ENCODE data around the gene PFN3.

PFN3 gene

GRCh38 chr5:177389241-177390169 is 11.0 kb downstream of the PFN3 start:
- 44 to 68% methylated on average over 19 of the region's 21 CpGs for WGBS, 2 experiments (ENCODE audit: insufficient coverage in 2 of 2)
- Histone ChIP-seq H3K4me3 (ENCODE audit: extremely low read depth, insufficient read depth, low read length, poor library complexity, severe bottlenecking) (no peak overlapping the region), H3K4me1 (ENCODE audit: control insufficient read depth, insufficient read depth, low read length, poor library complexity, severe bottlenecking) (peaks cover 16% of the 10 kb centered on the region), H3K9me3 (ENCODE audit: control insufficient read depth, low read length) (no peaks in the 10 kb centered on the region), H3K27ac (ENCODE audit: low read depth, low read length, severe bottlenecking) (peak overlapping the region; percentile 84), H3K36me3 (ENCODE audit: control insufficient read depth, insufficient read depth, low read length) (no peaks in the 10 kb centered on the region)

GRCh38 chr5:177388521-177389052 is 11.9 kb downstream of the PFN3 start:
- H3K27ac ChIP-seq (ENCODE audit: low read depth, low read length, severe bottlenecking), result peak overlapping the region; percentile 84
- no peaks in the 10 kb centered on the region for H3K9me3 ChIP-seq (ENCODE audit: control insufficient read depth, low read length)
- H3K36me3 ChIP-seq (ENCODE audit: control insufficient read depth, insufficient read depth, low read length), result no peaks in the 10 kb centered on the region
- no peak overlapping the region for H3K4me3 ChIP-seq (ENCODE audit: extremely low read depth, insufficient read depth, low read length, poor library complexity, severe bottlenecking)
- WGBS, 2 experiments (ENCODE audit: insufficient coverage in 2 of 2), result 90 to 94% methylated on average over 7 to 9 of the region's 10 CpGs
- H3K4me1 ChIP-seq (ENCODE audit: control insufficient read depth, insufficient read depth, low read length, poor library complexity, severe bottlenecking), result peaks cover 16% of the 10 kb centered on the region

GRCh38 chr5:177387405-177387804 is 13.1 kb downstream of the PFN3 start:
- Histone ChIP-seq H3K27ac (ENCODE audit: low read depth, low read length, severe bottlenecking) (no peak overlapping the region), H3K9me3 (ENCODE audit: control insufficient read depth, low read length) (no peaks in the 10 kb centered on the region), H3K4me1 (ENCODE audit: control insufficient read depth, insufficient read depth, low read length, poor library complexity, severe bottlenecking) (peaks cover 16% of the 10 kb centered on the region), H3K36me3 (ENCODE audit: control insufficient read depth, insufficient read depth, low read length) (no peaks in the 10 kb centered on the region), H3K4me3 (ENCODE audit: extremely low read depth, insufficient read depth, low read length, poor library complexity, severe bottlenecking) (no peak overlapping the region)
- WGBS, 2 experiments (ENCODE audit: insufficient coverage in 2 of 2), result 94 to 98% methylated on average over 13 to 14 of the region's 14 CpGs

GRCh38 chr5:177386542-177386941 is 13.9 kb downstream of the PFN3 start:
- 87 to 93% methylated on average over 7 to 8 of the region's 8 CpGs for WGBS, 2 experiments (ENCODE audit: insufficient coverage in 2 of 2)
- H3K4me1 ChIP-seq (ENCODE audit: control insufficient read depth, insufficient read depth, low read length, poor library complexity, severe bottlenecking), result peaks cover 16% of the 10 kb centered on the region
- no peaks in the 10 kb centered on the region for H3K9me3 ChIP-seq (ENCODE audit: control insufficient read depth, low read length)

DNA sequence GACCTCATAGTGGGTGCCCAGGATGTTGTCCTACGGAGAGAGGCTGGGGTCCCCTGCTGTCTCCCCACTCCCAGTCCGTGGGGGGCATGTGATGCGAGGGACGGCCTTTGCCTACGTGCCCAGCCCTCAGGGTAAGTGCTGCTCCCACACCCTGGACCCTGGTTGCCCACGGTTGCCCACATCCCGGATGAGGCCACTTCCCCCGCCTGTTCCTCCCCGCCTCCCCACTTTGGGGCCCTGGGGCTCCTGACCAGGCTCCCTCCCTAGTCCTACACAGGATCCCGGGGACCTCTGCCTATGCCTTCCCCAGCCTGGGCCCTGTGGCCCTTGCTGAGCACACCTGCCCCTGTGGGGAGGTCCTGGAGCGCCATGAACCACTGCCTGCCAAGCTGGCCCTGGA is 14.7 kb downstream of the PFN3 start:
- H3K36me3 ChIP-seq (ENCODE audit: control insufficient read depth, insufficient read depth, low read length), result no peaks in the 10 kb centered on the region
- no peak overlapping the region for H3K4me3 ChIP-seq (ENCODE audit: extremely low read depth, insufficient read depth, low read length, poor library complexity, severe bottlenecking)
- 81 to 83% methylated on average over 10 of the region's 11 CpGs for WGBS, 2 experiments (ENCODE audit: insufficient coverage in 2 of 2)

More at GRCh38 chr5:177386542-177386941, 13.9 kb downstream of the PFN3 start:
- Histone ChIP-seq H3K27ac (ENCODE audit: low read depth, low read length, severe bottlenecking) (no peak overlapping the region), H3K4me3 (ENCODE audit: extremely low read depth, insufficient read depth, low read length, poor library complexity, severe bottlenecking) (no peak overlapping the region), H3K36me3 (ENCODE audit: control insufficient read depth, insufficient read depth, low read length) (no peaks in the 10 kb centered on the region)

DNA sequence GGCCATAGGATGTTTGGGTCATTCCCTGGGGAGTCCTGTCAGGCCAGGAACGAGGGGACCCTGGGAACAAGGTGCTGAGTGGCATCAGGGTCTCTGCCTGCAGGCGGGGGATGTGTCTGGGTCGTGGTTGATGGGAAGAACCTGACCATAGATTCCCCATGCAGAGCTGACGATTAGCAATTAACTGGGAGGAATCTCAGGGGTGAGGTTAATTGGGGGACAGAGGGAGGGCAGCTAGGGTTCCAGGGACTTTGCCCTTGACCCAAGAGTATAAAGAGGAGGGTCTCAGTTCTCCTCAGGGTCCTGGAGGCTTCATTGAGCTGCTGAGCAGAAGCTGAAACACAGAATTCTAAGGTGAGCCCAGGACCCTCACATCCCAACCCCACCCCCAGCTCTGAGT is 16.3 kb downstream of the PFN3 start, which contains the start of gene SLC34A1:
Gene SLC34A1 (plus strand): TSS at position 301 of the 400 bp plus-strand sequence. CDS start 1,308 bp downstream, outside the sequence.
- Histone ChIP-seq H3K4me3 (ENCODE audit: extremely low read depth, insufficient read depth, low read length, poor library complexity, severe bottlenecking) (no peak within 1 kb of the TSS), H3K36me3 (ENCODE audit: control insufficient read depth, insufficient read depth, low read length) (no peaks in the 10 kb centered on the region), H3K4me1 (ENCODE audit: control insufficient read depth, insufficient read depth, low read length, poor library complexity, severe bottlenecking) (peaks cover 12% of the 10 kb centered on the region), H3K27ac (ENCODE audit: low read depth, low read length, severe bottlenecking) (no peak within 1 kb of the TSS), H3K9me3 (ENCODE audit: control insufficient read depth, low read length) (no peaks in the 10 kb centered on the region)
- 85 to 94% methylated on average over 2 to 4 of the region's 4 CpGs for WGBS, 2 experiments (ENCODE audit: insufficient coverage in 2 of 2)

More for the DNA sequence above, 14.7 kb downstream of the PFN3 start:
- no peaks in the 10 kb centered on the region for H3K9me3 ChIP-seq (ENCODE audit: control insufficient read depth, low read length)
- H3K27ac ChIP-seq (ENCODE audit: low read depth, low read length, severe bottlenecking), result no peak overlapping the region
- H3K4me1 ChIP-seq (ENCODE audit: control insufficient read depth, insufficient read depth, low read length, poor library complexity, severe bottlenecking), result peaks cover 20% of the 10 kb centered on the region

- H3K4me3 ChIP-seq (ENCODE audit: extremely low read depth, insufficient read depth, low read length, poor library complexity, severe bottlenecking), result no peak overlapping the region
- H3K36me3 ChIP-seq (ENCODE audit: control insufficient read depth, insufficient read depth, low read length), result no peaks in the 10 kb centered on the region
- H3K27ac ChIP-seq (ENCODE audit: low read depth, low read length, severe bottlenecking), result no peak overlapping the region
- WGBS, 2 experiments (ENCODE audit: insufficient coverage in 2 of 2), result 86 to 88% methylated on average over 6 to 7 of the region's 9 CpGs
- H3K4me1 ChIP-seq (ENCODE audit: control insufficient read depth, insufficient read depth, low read length, poor library complexity, severe bottlenecking), result peaks cover 4% of the 10 kb centered on the region
- H3K9me3 ChIP-seq (ENCODE audit: control insufficient read depth, low read length), result no peaks in the 10 kb centered on the region
These were observed 17.3 kb downstream of the PFN3 start for GRCh38 chr5:177383181-177383580.

- 74 to 96% methylated on average over 5 to 9 of the region's 11 CpGs for WGBS, 2 experiments (ENCODE audit: insufficient coverage in 2 of 2)
- H3K27ac ChIP-seq (ENCODE audit: low read depth, low read length, severe bottlenecking), result no peak overlapping the region
- peaks cover 4% of the 10 kb centered on the region for H3K4me1 ChIP-seq (ENCODE audit: control insufficient read depth, insufficient read depth, low read length, poor library complexity, severe bottlenecking)
- no peak overlapping the region for H3K4me3 ChIP-seq (ENCODE audit: extremely low read depth, insufficient read depth, low read length, poor library complexity, severe bottlenecking)
- no peaks in the 10 kb centered on the region for H3K9me3 ChIP-seq (ENCODE audit: control insufficient read depth, low read length)
- H3K36me3 ChIP-seq (ENCODE audit: control insufficient read depth, insufficient read depth, low read length), result no peaks in the 10 kb centered on the region
These were observed 17.9 kb downstream of the PFN3 start for GRCh38 chr5:177382423-177383029.

- Histone ChIP-seq H3K4me1 (ENCODE audit: control insufficient read depth, insufficient read depth, low read length, poor library complexity, severe bottlenecking) (peaks cover 4% of the 10 kb centered on the region), H3K9me3 (ENCODE audit: control insufficient read depth, low read length) (no peaks in the 10 kb centered on the region), H3K36me3 (ENCODE audit: control insufficient read depth, insufficient read depth, low read length) (no peaks in the 10 kb centered on the region), H3K27ac (ENCODE audit: low read depth, low read length, severe bottlenecking) (no peak overlapping the region), H3K4me3 (ENCODE audit: extremely low read depth, insufficient read depth, low read length, poor library complexity, severe bottlenecking) (no peak overlapping the region)
- 84 to 96% methylated on average over 2 to 5 of the region's 6 CpGs for WGBS, 2 experiments (ENCODE audit: insufficient coverage in 2 of 2)
These were observed 19.7 kb downstream of the PFN3 start for GRCh38 chr5:177380805-177381126.

- 90 to 98% methylated on average over 12 to 14 of the region's 15 CpGs for WGBS, 2 experiments (ENCODE audit: insufficient coverage in 2 of 2)
- H3K4me3 ChIP-seq (ENCODE audit: extremely low read depth, insufficient read depth, low read length, poor library complexity, severe bottlenecking), result no peak overlapping the region
- peak overlapping the region; percentile 18 for H3K27ac ChIP-seq (ENCODE audit: low read depth, low read length, severe bottlenecking)
- no peaks in the 10 kb centered on the region for H3K9me3 ChIP-seq (ENCODE audit: control insufficient read depth, low read length)
- no peaks in the 10 kb centered on the region for H3K36me3 ChIP-seq (ENCODE audit: control insufficient read depth, insufficient read depth, low read length)
- H3K4me1 ChIP-seq (ENCODE audit: control insufficient read depth, insufficient read depth, low read length, poor library complexity, severe bottlenecking), result peaks cover 4% of the 10 kb centered on the region
These were observed 21.3 kb downstream of the PFN3 start for GRCh38 chr5:177378884-177379883.

All from mesodermal cell (in vitro differentiated cells).